Measurements from ENCODE around the gene NFX1.
A peak's percentile ranks its signal among the peaks of the same experiment; 100 is the strongest.

The NFX1 gene

DNA sequence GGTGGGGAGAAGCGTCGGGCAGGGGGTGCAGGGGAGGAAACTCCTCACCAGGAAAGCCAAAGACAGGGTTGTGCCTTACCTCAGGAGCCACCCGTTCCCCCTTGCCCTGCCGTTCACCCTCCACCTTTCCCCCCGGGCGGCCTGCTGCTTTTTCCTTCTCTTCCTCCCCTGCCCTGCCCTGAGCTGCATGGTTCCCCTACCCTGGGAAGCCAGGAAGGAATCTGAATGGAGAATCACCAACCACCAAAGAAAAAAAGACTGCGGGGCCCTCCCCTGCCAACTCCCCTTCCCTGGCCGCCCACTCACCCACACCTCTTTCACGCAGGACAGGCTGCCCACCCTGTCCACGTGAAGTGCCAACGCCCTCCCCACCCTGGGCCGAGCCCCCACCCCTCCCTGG lies 820 bp upstream of the NFX1 start:
- Histone ChIP-seq H3K27ac (ENCODE audit: extremely low read depth, low read depth, low read length) (no peak overlapping the region), H3K4me1 (ENCODE audit: control insufficient read depth, insufficient read depth, low read length) (no peaks in the 10 kb centered on the region), H3K4me3 (ENCODE audit: low read depth, low read length) (peak overlapping the region; percentile 84), H3K9me3 (ENCODE audit: control insufficient read depth, insufficient read depth, low read depth, low read length) (no peaks in the 10 kb centered on the region), H3K36me3 (ENCODE audit: control insufficient read depth in 2 of 2, insufficient read depth in 1 of 2, low read length in 2 of 2) (peaks cover 0 to 31% of the 10 kb centered on the region in 2 experiments; a peak in 2 of 3 replicates)
- ChIA-PET POLR2A (interaction anchor here (0.6 to 2.1 kb wide), 25 partner anchors 12 to 905 kb away, joined by 3 to 15 read pairs (median 4); partner anchors contain the start of genes ACO1, ANKRD18B, AQP3 and B4GALT1), CTCF (interaction anchor here (0.8 to 1.4 kb wide), 5 partner anchors 16 to 177 kb away, joined by 3 to 6 read pairs (median 4); no protein-coding TSS in a partner anchor)
- no peak for TF ChIP-seq ZNF670 (tag by site-specific recombination; IDR thresholded peaks at IDR 0.05; ENCODE audit: low read depth)
- TF ChIP-seq ZNF560 (tag by site-specific recombination; IDR thresholded peaks at IDR 0.05; ENCODE audit: borderline replicate concordance): no peak
- TF ChIP-seq KLF1 (tag by site-specific recombination; IDR thresholded peaks at IDR 0.05): peak; percentile 60
- no peak for TF ChIP-seq HOXA7 (CRISPR knock-in tag; IDR thresholded peaks at IDR 0.05; ENCODE audit: borderline replicate concordance)
- TF ChIP-seq ZNF169 (tag by site-specific recombination; IDR thresholded peaks at IDR 0.05): no peak
- TF ChIP-seq, protein P1, sequence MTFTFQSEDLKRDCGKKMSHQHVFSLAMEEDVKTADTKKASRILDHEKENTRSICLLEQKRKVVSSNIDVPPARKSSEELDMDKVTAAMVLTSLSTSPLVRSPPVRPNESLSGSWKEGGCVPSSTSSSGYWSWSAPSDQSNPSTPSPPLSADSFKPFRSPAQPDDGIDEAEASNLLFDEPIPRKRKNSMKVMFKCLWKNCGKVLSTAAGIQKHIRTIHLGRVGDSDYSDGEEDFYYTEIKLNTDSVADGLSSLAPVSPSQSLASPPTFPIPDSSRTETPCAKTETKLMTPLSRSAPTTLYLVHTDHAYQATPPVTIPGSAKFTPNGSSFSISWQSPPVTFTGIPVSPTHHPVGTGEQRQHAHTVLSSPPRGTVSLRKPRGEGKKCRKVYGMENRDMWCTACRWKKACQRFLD (tag by site-specific recombination; IDR thresholded peaks at IDR 0.05): no peak
- no peak for TF ChIP-seq ZNF175 (tag by site-specific recombination; IDR thresholded peaks at IDR 0.05)
- TF ChIP-seq ZBTB20 (tag by site-specific recombination; IDR thresholded peaks at IDR 0.05): peak; percentile 49
- no peak for TF ChIP-seq ZFP41 (tag by site-specific recombination; IDR thresholded peaks at IDR 0.05; ENCODE audit: borderline replicate concordance)
- TF ChIP-seq OVOL3 (tag by site-specific recombination; IDR thresholded peaks at IDR 0.05): no peak

DNA sequence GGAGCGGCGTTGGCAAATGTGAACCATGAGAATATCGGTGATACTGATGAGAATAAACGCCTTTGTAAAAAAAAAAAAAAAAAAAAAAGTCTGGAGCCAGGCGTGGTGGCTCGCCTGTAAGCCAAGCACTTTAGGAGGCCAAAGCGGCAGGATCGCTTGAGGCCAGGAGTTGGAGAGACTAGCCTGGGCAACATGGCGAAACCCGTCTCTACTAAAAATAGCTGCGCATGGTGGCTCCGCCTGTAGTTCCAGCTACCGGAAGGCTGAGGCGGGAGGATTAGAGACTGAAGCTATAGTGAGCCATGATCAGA lies 425 bp upstream of the NFX1 start:
- ChIA-PET CTCF (interaction anchor here (0.6 to 1.4 kb wide), 7 partner anchors 16 to 1156 kb away, joined by 3 to 6 read pairs (median 4); no protein-coding TSS in a partner anchor), POLR2A (interaction anchor here (0.6 to 2.1 kb wide), 29 partner anchors 9 to 905 kb away, joined by 3 to 15 read pairs (median 5); partner anchors contain the start of genes ACO1, ANKRD18B, AQP3 and B4GALT1)
- Histone ChIP-seq H3K4me1 (ENCODE audit: control insufficient read depth, insufficient read depth, low read length) (no peaks in the 10 kb centered on the region), H3K9me3 (ENCODE audit: control insufficient read depth, insufficient read depth, low read depth, low read length) (no peaks in the 10 kb centered on the region), H3K27ac (ENCODE audit: extremely low read depth, low read depth, low read length) (peak overlapping the region; percentile 87), H3K36me3 (ENCODE audit: control insufficient read depth in 2 of 2, insufficient read depth in 1 of 2, low read length in 2 of 2) (peaks cover 0 to 35% of the 10 kb centered on the region in 2 experiments; a peak in 2 of 3 replicates), H3K4me3 (ENCODE audit: low read depth, low read length) (peak overlapping the region; percentile 84)
- TF ChIP-seq ZNF248 (tag by site-specific recombination; IDR thresholded peaks at IDR 0.05): no peak
- no peak for TF ChIP-seq MZF1 (tag by site-specific recombination; IDR thresholded peaks at IDR 0.05; ENCODE audit: borderline replicate concordance)
- TF ChIP-seq ZNF174 (tag by site-specific recombination; IDR thresholded peaks at IDR 0.05): no peak
- TF ChIP-seq ZNF558 (tag by site-specific recombination; IDR thresholded peaks at IDR 0.05): 0 out of 2 replicates have a peak, but pooled peaks have one; percentile 45
- no peak for TF ChIP-seq ZNF302 (tag by site-specific recombination; IDR thresholded peaks at IDR 0.05; ENCODE audit: low read depth)
- TF ChIP-seq OSR2 (tag by site-specific recombination; IDR thresholded peaks at IDR 0.05): no peak
- TF ChIP-seq ZNF747 (tag by site-specific recombination; IDR thresholded peaks at IDR 0.05): no peak
- 0 out of 2 replicates have a peak, but pooled peaks have one; percentile 21 for TF ChIP-seq ZNF610 (tag by site-specific recombination; IDR thresholded peaks at IDR 0.05; ENCODE audit: borderline replicate concordance)
- TF ChIP-seq, protein P2, sequence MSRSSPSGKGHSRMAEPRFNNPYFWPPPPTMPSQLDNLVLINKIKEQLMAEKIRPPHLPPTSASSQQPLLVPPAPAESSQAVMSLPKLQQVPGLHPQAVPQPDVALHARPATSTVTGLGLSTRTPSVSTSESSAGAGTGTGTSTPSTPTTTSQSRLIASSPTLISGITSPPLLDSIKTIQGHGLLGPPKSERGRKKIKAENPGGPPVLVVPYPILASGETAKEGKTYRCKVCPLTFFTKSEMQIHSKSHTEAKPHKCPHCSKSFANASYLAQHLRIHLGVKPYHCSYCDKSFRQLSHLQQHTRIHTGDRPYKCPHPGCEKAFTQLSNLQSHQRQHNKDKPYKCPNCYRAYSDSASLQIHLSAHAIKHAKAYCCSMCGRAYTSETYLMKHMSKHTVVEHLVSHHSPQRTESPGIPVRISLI (tag by site-specific recombination; IDR thresholded peaks at IDR 0.05): peak; percentile 89
- TF ChIP-seq KLF1 (tag by site-specific recombination; IDR thresholded peaks at IDR 0.05): 0 out of 2 replicates have a peak, but pooled peaks have one; percentile 0
- TF ChIP-seq ZNF354C (tag by site-specific recombination; IDR thresholded peaks at IDR 0.05; ENCODE audit: borderline replicate concordance, low read depth): no peak
- TF ChIP-seq, protein P3, sequence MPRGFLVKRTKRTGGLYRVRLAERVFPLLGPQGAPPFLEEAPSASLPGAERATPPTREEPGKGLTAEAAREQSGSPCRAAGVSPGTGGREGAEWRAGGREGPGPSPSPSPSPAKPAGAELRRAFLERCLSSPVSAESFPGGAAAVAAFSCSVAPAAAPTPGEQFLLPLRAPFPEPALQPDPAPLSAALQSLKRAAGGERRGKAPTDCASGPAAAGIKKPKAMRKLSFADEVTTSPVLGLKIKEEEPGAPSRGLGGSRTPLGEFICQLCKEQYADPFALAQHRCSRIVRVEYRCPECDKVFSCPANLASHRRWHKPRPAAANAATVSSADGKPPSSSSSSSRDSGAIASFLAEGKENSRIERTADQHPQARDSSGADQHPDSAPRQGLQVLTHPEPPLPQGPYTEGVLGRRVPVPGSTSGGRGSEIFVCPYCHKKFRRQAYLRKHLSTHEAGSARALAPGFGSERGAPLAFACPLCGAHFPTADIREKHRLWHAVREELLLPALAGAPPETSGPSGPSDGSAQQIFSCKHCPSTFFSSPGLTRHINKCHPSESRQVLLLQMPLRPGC (tag by site-specific recombination; IDR thresholded peaks at IDR 0.05): no peak
- no peak for TF ChIP-seq ZNF549 (tag by site-specific recombination; IDR thresholded peaks at IDR 0.05)
- TF ChIP-seq HOXA7 (CRISPR knock-in tag; IDR thresholded peaks at IDR 0.05; ENCODE audit: borderline replicate concordance): no peak
